IPS DF 4.7 (cell line): ENCODE measurements around the gene DPCD.

Experiments used
- DNase-seq: peaks from one replicate; pipeline ENCODE4 v3.0.0-alpha.2; 2013; ENCODE audit warnings: low spot score; ENCODE audit errors: extremely low read depth

The DPCD gene

GRCh38 chr10:101587725-101588653, at the start of gene DPCD, which contains the start of gene POLL:
Gene DPCD, plus strand, starts transcription at chr10:101588321. Its CDS starts 16 bp downstream, at chr10:101588337.
Gene POLL, minus strand, starts transcription at chr10:101588257. Its CDS starts 897 bp downstream, at chr10:101587360.
- peak; percentile 90 for DNase-seq

GRCh38 chr10:101538446-101538845, 49.7 kb upstream of the DPCD start:
- DNase-seq: no peak

- DNase-seq: no peak
Observed at GRCh38 chr10:101545898-101546297, 42.2 kb upstream of the DPCD start.

GRCh38 chr10:101550965-101551364, 37.2 kb upstream of the DPCD start:
- no peak for DNase-seq

GRCh38 chr10:101552442-101552841, 35.7 kb upstream of the DPCD start:
- no peak for DNase-seq

GRCh38 chr10:101557541-101557940, 30.6 kb upstream of the DPCD start:
- DNase-seq: no peak

- DNase-seq: no peak
Observed at GRCh38 chr10:101558204-101558603, 29.9 kb upstream of the DPCD start.

GRCh38 chr10:101558671-101559595, 29.2 kb upstream of the DPCD start:
- DNase-seq: no peak

- no peak for DNase-seq
Observed at GRCh38 chr10:101559596-101560297, 28.4 kb upstream of the DPCD start.

GRCh38 chr10:101560298-101561067, 27.6 kb upstream of the DPCD start:
- DNase-seq: no peak

GRCh38 chr10:101561068-101561915, 26.8 kb upstream of the DPCD start:
- DNase-seq: no peak

GRCh38 chr10:101562231-101562630, 25.9 kb upstream of the DPCD start:
- no peak for DNase-seq

- DNase-seq: no peak
Observed at GRCh38 chr10:101563007-101563406, 25.1 kb upstream of the DPCD start.

- DNase-seq: no peak
Observed at GRCh38 chr10:101563497-101564040, 24.6 kb upstream of the DPCD start.

GRCh38 chr10:101564490-101564991, 23.6 kb upstream of the DPCD start:
- DNase-seq: no peak

GRCh38 chr10:101565370-101565900, 22.7 kb upstream of the DPCD start:
- DNase-seq: no peak

GRCh38 chr10:101565936-101566332, 22.2 kb upstream of the DPCD start:
- DNase-seq: no peak

- no peak for DNase-seq
Observed at GRCh38 chr10:101566333-101567164, 21.6 kb upstream of the DPCD start.
